Stomach (tissue), 4 donors: ENCODE data around the gene CLEC16A.

ENCODE experiments used
- EP300 ChIP-seq: sonication (generic); formaldehyde crosslinking; IDR thresholded peaks from one replicate; pipeline ENCODE4 v1.6.1; 2017; ENCODE audit warnings: antibody characterized with exemption
- POLR2A ChIP-seq, 4 donors: fragments of 450-650 bp; IDR thresholded peaks; one replicate each; pipeline ENCODE4 v1.6.1; 2016; ENCODE audit warnings: antibody characterized with exemption in 4 of 4, control low read depth in 2 of 4, mild to moderate bottlenecking in 1 of 4, moderate library complexity in 1 of 4
- POLR2AphosphoS5 ChIP-seq, 3 donors: sonication (generic); formaldehyde crosslinking; IDR thresholded peaks; one replicate each; pipeline ENCODE4 v1.6.1; 2016; ENCODE audit warnings: antibody characterized with exemption in 3 of 3
- TF ChIP-seq, protein P1 (sequence below), 7 experiments: fragments of 450-650 bp in 4 of 7; fragments of 200-600 bp in 3 of 7; sonication (generic) in 3 of 7; IDR thresholded peaks; one replicate each; pipeline ENCODE4 v1.5.1; 2016 to 2019; ENCODE audit warnings: antibody characterized with exemption in 7 of 7, control low read depth in 2 of 7, mild to moderate bottlenecking in 1 of 7

- TF ChIP-seq POLR2A (IDR thresholded peaks at IDR 0.05) (no peak), EP300 (no peak), POLR2AphosphoS5 (IDR thresholded peaks at IDR 0.05) (no peak)
- TF ChIP-seq, protein P1, sequence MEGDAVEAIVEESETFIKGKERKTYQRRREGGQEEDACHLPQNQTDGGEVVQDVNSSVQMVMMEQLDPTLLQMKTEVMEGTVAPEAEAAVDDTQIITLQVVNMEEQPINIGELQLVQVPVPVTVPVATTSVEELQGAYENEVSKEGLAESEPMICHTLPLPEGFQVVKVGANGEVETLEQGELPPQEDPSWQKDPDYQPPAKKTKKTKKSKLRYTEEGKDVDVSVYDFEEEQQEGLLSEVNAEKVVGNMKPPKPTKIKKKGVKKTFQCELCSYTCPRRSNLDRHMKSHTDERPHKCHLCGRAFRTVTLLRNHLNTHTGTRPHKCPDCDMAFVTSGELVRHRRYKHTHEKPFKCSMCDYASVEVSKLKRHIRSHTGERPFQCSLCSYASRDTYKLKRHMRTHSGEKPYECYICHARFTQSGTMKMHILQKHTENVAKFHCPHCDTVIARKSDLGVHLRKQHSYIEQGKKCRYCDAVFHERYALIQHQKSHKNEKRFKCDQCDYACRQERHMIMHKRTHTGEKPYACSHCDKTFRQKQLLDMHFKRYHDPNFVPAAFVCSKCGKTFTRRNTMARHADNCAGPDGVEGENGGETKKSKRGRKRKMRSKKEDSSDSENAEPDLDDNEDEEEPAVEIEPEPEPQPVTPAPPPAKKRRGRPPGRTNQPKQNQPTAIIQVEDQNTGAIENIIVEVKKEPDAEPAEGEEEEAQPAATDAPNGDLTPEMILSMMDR (IDR thresholded peaks at IDR 0.05), result no peak
Measured at GRCh38 chr16:11111150-11111549, 166.8 kb downstream of the CLEC16A start.
